NCI-H460 (cell line): ENCODE results near the gene CMBL. TPM values are rescaled to one million over a fixed set of nuclear protein-coding genes. Genes with fewer than 3 reads are reported as not detected.
"Not testable (repeated sequence)": the region's sequence is repeated elsewhere in the genome, so short reads cannot be mapped to it uniquely, and the experiment has no call there.

Experiments
- DNase-seq: peaks from one replicate; pipeline ENCODE4 v3.0.0-alpha.2; 2016; ENCODE audit warnings: low read depth; ENCODE audit errors: extremely low read depth
- polyA plus RNA-seq: library from polyadenylated mRNA; depleted of rRNA; stranded (reverse); fragments of >200 nt; gene quantifications from 2 replicates; pipeline ENCODE4 v1.2.3, GENCODE V29; 2014; cell fraction: nucleus; rRNA removed
- total RNA-seq: library from RNA; depleted of rRNA; stranded (reverse); fragments of >200 nt; shearing (Covaris generic); gene quantifications from 2 replicates; pipeline ENCODE4 v1.2.3, GENCODE V29; 2014; rRNA removed

Gene CMBL
- total RNA-seq, result 13.5 and 18.2 TPM in 2 replicates
- 15.0 and 17.5 TPM in 2 replicates for polyA plus RNA-seq

DNA sequence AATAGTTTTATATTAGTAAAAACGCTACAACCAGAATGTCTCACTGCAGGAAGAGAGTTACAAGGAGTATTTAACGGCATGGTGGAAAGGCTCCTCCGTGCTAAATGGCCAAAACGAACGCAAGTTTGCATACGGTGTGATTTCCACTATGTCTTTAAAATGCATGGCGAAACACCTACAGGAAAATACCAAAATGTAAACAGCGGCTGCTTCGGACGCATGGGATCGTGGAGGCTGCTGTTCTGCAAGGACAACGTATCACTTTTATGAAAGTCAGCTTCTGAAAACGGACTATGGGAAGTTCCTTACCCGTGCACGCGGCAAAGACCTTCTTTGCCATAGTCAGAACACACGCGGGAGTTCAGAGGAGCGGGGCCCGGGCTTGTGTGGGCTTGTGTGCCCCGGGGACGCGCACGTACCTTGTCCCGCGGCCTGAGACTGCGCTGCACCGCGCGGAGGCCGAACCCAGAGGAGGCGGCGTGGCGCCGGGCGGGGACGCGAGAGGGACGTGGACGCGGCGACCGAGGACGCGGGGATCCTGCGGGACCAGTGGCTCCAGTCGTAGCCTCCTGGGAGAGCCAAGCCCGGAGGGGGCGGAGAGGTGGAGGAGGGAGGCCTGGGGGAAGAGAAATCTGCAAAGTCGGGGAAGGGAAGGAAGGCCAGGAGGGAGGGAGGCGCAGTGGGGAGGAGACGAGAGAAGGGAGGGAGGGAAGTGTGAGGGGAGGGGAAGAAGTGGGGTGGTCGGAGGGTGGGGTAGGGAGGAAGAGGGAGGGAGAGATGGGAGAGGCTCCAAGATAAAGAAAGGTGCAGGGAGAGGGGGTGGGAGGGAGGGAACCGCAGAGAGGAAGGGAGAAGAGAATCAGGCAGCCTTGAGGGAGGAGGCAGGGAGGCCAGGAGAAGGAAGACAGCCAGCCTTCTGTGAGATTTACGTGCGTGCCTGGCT, at the start of gene CMBL:
Gene CMBL, minus strand, starts transcription at position 697 of the 943 bp plus-strand sequence. CDS start 17,140 bp downstream, outside the sequence.
- DNase-seq, result peak; percentile 41

DNA sequence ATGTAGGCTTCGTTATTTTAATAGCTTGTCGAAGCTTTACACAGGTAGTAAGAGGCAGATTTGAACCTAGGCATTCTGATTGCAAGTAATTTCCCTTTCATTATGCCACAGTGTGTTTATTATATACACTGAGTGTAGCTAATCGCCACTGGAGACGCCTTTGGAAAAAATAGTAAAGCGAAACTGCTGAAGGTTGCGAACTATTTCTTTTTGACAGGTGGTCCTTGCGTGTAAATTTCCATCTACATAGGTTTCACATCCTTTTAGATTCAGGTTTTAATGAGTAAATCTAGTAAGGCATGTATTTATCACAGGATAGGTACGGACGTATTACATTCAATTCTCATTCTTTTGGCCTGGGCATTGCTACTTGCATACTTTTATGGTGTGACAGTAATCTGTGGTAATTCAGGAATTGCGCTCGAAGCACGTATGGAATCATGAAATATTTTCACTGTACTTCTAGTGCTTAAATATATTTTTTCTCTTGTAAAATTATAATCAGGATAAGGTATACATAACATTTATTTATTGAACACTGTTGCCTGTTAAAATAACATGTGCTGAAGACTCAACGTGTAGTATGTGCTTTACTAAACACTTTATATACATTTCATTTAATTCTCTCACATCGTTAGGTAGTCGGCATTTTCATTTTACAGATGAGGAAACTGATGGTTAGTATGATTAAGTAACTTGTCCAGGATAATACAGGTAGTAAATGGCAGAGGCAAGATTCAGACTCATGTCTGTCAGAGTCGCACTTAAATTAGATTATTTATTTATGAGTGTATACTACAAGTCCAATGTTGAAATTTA, 47.6 kb upstream of the CMBL start:
- DNase-seq, result no peak

DNA sequence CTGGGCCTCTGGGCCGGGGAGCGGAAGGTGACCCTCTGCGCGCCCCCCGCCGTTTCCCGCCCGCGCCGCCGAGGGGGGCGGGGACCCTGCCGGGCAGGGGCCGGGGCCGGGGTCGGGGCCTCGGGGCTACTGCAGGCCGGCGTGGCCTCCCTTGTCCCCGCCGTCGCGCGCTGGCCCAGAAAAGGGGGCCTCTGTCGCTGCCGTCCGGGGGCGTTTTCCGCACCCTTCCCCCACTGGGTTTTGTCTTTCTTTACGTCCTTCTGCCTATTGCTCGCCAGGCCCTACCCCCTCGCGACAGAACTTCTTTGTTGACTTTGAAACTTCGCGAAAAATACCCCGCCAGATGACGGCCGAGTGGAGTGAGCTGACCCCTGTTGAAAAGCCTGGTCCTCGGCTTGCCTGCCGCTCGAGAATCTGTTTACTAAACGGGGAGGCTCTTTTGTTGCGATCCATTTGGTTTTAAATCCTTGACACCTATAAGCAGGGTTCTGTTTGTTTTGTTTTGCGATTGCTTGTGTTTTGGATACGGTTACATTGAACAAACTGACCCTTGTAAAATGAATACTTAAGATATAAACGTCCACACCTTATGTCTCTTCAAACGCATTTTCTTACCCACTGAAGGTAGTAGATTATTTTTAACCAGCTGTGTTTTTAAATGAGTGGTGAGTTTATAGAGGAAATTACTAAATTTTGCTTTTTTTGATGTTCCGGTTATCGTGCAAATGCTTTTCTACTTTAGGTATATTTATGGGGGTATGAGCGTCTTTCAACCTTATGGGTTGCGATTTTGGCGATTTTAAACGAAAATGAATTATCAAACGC, 46.6 kb upstream of the CMBL start:
- no peak for DNase-seq

DNA sequence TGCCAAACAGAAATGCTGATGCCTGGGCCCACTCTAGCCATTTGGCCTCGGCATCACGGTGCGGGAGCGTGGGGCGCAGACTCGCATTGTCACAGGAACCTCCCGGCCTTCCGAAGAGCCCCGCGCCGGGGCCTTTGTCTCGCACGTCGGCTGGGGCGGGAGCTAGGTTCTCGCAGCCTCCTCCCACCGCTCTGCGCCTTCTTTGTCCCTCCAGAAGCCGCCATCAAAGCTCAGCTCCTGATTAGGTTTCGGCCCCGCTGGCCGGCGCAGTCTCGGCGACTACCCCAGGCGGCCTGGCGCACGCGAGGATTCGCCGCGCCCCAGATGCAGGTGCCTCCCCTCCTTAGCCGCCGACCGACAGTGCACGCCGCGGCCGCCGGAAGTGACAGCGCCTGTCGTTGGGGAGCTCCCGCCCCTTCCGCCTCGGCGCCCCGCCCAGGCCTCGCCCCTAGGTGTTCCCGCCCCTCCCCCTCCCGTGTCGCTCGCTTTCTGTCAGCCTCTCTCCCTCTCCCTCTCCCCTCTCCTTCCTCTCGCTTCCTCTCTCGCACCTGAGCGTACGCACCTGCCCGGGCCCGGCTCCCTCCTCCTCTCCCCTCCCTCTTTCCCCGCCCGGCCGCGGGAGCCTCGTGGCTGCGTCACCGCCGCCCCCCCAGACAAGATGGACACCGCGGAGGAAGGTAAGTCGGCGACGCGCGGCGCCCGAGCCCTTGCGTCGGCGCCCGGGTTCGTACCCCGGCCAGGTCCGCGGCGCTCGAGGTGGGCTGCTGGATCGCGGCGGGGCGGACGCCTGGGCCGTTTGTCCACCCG, 45.7 kb upstream of the CMBL start, which contains the start of gene MARCHF6:
Gene MARCHF6, plus strand, starts transcription at position 455 of the 807 bp plus-strand sequence. Its CDS starts 204 bp downstream, at position 659.
- peak; percentile 89 for DNase-seq

DNA sequence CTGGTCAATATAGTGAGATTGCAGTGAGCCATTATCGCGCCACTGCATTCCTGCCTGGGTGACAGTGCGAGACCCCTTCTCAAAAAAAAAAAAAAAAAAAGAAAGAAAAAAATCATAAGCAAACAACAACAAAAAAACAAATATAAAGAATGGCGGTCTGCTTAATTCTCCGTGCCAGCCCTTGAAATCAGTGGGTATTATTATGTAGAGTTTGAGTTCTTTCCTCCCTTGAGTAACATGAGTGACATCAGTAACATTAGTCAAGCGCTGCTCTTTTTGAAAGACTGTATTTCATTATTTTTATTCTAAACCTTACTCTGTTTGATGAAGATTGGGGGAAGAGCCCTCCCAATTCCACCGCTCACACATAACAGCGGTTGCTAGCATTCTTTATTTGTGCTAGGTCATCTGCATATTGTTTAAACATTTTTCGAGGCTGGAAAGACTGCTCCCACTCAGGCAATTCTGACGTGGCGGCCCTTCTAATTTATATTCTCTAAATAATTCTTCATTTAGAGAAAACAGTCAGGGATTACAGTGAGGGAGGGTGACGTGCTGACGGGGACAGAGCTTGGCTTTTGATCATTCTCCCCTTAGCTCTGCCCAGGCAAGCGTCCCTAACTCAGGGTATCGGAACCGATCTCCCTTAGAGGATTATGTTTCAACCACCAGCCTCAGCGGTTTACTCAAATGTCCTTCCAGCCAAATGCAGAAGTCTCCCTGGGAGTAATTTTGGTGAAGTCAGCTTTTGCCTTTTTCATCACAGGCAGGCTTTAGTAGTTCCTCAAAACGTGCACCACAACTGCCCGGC, 44.9 kb upstream of the CMBL start:
- no peak for DNase-seq

DNA sequence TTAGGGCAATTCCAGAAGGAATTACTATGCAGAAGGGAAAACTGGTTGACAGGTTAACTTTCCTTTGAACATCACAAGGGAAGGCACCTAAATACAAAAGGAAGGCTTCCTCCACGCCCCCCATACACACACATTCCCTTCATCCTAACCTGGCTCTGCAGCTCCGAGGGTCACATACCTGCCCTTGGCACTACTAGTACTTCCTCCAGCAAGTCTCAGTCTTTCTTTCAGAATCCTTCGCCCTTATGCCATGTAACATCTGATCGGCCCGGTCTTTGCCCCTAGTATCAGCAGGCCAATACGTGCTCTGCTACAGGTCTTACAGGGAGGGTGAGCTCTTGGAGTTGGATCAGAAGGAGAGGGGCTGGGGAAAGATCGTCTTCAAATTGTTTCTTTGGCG, 44.2 kb upstream of the CMBL start:
- DNase-seq, result no peak

DNA sequence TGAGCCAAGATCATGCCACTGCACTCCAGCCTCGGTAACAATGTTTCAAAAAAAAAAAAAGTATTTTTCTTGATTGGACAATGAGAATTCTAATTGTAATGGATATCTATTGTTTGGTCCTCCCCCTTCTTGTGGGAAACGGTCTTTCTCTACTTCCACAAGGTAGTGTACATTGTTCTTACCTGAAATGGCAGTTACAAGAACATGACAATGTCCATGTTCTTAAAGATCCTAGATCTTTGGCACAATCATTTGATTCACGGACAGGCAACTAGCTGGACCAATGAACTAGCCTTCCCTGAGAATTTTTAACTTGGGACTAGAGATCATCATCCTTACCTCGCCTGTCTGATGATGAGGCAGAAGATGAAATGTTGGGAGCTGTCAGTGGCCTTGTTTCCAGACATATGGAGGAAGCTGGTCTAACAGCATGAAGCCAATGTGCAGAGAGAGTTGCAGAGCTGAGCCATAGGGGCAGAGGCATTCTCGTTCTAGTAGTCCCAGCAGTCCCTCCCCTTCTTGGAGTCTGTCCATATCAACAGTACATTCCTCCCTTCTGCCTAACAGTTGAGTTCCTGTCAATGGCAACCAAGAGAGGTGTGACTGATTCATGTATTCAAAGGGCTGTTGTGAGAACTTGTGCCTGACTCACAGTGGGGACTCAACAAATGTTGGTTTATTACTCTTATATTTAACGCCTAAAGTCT, 43.6 kb upstream of the CMBL start:
- DNase-seq, result no peak

DNA sequence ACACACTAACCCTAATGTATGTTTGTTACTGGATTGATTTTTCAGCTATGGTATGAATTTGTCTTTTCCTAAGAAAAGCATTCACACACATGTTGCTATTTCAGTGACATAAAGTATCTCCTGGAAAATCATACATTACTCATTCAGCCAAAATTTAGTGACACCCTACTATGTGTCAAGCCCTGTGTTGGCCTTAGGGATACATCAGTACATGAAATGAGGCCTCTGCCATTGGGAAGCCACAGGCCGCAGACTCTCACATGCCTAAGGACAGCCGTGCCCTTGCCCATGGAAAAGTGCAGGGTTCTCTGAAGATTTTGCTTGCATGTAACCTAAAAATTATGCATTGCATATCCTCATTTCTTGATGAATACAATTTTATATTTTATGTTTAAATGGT, 40.6 kb upstream of the CMBL start:
- no peak for DNase-seq

DNA sequence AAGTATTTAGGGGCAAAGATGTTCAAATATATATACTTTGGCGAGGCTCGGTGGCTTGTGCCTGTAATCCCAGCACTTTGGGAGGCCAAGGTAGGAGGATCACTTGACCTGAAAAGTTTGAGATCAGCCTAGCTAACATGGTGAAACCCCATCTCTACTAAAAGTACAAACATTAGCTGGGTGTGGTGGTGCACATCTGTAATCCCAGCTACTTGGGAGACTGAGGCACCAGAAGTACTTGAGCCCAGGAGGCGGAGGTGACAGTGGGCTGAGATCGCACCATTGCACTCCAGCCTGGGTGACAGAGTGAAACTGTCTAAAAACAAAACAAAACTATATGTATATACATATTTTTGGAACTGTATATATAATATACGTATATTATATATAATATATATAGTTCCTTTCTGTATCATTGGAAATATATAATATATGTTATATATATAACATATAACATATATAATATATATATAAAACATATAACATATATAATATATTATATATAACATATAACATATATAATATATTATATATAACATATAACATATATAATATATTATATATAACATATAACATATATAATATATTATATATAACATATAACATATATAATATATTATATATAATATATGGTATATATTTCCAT, 36.9 kb upstream of the CMBL start:
- DNase-seq, result not testable (repeated sequence)

DNA sequence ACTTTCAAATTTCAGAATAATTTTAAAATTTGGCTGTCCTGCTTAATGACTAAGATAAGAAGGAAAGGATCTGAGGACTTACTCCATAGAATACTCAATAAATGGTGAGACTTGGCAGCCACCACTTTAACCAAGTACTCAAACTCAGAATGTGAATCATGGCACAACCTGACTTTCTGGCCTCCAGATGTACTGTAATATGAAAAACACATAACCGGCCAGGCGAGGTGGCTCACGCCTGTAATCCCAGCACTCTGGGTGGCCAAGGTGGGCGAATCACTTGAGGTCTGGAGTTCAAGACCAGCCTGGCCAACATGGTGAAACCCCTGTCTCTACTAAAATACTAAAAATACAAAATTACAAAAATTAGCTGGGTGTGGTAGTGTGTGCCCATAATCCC, 35.8 kb upstream of the CMBL start:
- DNase-seq, result no peak

DNA sequence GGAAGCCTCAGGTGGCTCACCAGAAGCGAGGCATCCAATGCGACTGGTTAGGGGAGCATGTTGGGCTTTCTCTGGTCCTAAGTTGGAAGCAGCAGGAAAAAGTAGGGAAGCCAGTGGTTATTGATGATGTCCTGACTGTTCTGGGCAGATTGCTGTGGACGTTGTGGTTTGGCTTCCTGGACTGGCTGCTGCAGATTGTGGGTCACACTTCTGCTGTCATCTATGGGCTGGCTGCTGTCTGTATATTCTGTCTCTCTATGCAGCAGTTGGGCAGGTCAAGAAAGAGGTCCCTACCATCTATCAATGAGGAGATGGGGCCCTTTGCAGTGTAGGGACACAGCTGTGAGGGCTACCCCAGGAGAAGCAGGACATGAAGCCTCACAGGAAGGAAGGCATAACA, 32.3 kb upstream of the CMBL start:
- DNase-seq, result no peak

DNA sequence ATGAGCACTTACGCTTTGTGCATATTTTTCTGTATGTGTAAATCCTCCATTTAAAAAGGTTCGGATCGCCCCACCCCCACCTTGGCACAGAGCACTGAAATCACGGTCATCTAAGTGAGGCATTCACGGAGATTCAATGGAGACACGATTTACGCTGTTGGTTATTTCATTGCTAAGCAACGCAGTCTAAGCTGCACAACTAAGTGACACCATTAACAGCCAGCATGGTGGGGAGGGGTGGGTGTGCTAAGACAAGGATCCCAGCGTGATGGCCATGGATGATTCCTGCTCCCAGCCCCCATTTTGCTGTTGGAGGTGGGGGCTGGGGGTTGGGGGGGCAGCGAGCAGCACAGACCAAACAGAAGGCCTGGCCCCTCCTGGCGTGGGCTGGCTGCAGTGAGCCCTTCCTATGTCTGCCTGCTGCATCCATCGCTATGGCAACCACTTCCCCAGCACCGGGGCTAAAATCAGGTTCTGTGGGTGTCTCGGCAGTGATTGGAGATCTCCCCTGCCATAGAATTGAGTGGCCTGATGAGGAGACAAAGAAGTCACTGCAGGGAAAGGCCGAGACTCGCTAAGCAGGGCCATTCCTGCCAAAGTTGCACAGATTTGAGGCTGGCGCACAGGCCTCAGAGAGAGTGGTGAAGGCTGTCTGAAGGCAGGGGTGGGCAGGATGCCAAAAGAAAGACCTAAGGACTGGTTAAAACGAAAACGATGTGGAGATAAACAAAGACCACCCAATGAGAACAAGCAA, 31.5 kb upstream of the CMBL start:
- no peak for DNase-seq

DNA sequence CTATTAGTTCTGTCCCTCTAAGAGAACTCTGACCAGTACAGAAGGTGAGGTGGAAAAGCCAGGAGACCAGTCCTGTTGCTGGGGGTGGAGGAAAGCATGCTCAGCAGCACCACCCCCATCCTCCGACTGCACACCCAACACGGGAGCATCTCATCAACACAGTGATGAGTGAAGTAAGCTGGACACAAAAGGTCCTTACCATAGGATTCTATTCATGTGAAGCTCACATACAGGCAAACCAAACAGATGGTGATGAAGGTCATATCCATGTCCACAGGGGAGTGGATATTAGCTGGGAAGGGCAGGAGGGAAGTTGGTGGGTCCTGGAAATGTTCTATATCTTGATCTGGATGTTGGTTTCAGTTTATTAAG, 31.0 kb upstream of the CMBL start:
- no peak for DNase-seq

DNA sequence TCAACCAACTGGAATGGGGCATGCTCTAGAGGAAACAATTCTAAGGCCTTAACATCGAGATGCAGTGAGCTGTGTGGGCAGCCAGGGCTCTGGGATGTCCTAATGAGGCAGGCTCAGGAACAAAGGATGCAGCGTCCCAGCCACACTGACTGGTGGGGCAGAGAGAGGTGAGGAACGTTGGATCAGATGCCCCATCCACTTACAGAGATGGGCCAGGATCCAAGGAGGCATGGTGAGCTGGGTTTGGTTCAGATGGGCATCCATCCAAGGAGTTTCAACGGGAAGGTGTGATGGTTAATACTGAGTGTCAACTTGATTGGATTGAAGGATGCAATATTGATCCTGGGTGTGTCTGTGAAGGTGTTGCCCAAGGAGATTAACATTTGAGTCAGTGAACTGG, 30.3 kb upstream of the CMBL start:
- no peak for DNase-seq

DNA sequence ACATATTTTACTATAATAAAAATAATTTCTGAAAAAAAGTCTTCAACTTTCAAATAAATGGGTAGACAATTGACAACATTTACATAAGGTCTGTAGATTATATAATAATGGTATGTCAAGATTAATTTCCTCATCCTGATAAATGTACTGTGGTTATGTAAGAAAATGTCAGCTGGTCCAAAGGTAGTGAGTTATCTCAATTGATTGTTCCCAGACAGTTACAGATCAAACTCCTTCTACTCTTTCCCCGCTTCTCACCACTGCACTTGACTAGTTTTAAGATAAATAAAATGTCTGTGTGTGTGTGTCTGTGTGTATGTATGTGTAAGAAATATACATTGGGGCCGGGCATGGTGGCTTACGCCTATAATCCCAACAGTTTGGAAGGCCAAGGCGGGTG, 29.4 kb upstream of the CMBL start:
- DNase-seq, result no peak

DNA sequence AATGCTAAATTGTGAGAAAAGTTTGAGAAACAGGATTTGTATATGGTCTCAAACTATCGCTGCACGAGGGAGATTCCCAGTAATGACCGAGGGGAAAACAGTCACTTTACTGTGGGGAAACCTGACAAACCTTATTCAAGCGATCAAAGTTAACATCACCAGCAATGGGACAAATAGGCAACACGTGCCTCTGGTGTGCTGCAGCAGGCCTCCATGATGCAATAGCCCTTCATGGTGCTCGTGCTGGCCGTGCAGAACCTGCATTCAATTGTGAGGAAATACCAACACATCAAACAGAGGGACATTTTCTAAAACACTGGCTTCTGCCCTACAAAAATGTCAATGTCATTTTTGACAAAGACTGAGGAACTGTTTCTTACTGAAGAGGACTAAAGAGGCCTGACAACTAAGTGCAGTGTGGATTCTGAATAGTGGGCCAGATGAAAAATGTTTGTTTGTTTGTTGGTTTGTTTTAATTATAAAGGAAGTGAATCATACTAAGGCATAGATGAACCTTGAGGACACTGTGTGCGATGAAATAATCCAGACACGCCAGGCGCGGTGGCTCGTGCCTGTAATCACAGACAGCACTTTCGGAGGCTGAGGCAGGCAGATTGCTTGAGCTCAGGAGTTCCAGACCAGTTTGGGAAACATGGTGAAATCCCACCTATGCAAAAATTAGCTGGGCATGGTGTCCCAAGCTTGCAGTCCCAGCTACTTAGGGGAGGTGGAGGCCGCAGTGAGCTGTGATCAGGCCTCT, 28.2 kb upstream of the CMBL start:
- DNase-seq, result no peak
